ENCODE data around the gene ABAT.

ABAT gene

DNA sequence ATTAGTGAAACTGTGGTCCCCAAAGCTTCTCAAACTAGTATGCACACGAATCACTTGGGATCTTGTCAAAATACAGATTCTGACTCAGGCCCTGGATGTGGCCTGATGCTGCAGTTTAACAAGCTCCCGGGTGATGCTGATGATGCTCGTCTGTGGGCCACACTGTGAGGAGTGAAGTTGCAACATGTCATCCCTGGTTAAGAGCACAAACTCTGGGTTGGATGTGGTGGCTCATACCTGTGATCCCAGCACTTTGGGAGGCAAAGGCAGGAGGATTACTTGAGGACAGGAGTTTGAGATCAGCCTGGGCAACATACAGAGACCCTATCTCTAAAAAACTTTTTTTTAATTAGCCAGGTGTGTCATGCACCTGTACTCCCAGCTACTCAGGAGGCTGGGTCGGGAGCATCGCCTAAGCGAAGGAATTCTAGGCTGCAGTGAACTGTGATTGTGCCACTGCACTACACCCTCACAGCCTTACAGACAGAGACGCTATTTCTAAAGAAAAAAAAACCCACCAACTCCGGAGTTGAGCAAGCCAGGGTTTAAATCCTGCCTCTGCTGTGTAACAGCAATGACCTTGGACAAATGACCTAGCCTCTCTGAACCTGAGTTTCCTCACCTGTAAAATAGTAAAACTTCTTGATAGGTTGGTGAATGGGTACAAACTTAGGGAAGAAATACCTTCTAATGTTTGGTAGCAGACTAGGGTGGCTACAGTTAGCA lies 24.4 kb upstream of the ABAT start:
- no peak for DNase-seq

DNA sequence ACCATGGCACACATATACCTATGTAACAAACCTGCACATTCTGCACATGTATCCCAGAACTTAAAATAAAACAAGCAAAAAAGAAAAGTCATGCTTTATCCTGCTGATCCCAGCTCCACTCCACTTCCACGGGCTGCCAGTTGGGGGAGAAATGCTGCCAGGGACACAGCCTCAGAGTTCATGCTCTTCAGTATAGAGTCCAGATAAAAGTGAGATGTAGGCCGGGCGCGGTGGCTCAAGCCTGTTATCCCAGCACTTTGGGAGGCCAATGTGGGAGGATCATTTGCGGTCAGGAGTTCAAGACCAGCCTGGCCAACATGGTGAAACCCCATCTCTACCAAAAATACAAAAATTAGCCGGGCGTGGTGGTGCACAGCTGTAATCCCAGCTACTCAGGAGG lies 22.5 kb upstream of the ABAT start:
- DNase-seq: peak; percentile 15

DNA sequence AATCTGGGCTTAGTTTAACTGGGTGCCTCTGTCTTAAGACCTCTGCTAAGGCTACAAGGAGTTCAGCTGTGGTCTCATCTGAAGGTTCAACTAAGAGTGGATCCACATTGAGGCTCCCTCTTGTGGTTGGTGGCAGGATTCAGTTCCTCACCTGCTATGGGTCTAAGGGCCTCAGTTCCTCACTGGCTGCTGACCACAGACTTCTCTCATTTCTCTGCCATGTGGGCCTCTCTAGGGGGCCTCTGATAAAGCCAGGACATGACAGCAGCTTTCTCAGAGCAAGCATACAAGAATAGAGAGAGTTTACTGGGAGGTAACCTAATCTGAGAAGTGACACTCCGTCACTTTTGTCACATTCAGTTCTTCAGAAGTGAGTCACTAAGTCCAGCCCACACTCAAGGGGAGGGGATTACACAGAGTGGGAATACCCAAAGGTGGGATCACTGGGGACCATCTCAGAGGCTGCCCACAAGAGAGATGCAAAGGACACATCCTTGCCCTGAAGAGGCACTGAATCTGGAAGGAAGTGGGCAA lies 19.2 kb upstream of the ABAT start:
- peak; percentile 44 for DNase-seq

DNA sequence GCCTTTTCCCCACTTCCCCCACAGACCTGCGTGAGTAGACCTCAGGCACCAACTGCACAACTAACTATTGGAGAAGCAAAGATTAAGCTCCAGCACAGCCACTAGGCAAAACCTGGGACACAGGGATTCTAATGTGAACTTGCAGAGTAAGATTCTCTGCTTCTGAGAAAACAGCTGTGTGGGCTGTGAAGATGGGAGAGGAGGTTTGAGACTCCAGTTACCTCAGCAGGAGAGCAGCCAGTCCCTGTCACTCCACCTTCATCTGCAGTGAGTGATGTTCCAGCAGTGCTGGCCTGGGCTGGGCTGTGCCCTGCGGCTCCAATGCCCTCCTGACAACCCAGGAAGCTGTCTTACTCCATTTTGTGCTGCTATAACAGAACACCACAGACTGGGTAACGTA lies 18.0 kb upstream of the ABAT start:
- no peak for DNase-seq

DNA sequence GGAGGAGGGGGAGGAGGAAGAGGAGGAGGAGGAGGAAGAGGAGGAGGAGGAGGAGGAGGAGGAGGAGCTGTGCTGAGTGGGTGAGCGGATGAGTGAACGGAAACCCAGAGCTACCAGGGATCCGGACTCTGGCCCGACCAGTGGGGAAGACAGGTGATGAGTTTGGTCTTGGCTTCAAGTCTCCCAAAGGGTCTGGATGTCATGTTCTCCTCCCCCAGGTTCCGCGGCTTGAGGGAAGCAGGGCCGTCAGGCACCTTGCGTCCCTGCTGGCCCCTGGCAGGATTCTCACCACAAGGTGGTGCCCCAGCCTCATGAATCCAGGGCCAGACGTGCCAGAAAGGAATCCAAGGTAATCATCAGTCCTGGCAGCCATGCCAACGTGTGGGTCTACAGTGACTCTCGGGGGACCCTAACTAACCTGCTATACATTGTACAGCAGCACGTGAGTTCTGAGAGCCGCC lies 13.5 kb upstream of the ABAT start:
- DNase-seq: peak; percentile 61

DNA sequence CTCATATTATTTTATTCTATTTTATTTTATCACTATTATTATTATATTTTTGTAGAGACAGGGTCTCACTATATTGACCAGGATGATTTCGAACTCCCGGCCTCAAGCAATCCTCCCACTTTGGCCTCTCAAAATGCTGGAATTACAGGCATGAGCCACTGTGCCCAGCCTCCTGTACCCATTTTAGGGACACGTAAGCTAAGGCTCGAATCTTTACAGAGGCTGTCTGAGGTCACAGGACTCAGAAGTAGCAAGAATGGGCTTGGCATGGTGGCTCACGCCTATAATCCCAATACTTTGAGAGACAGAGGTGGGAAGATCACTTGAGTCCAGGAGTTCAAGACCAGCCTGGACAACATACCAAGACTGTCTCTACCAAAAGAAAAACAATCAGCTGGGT lies 12.7 kb upstream of the ABAT start:
- no peak for DNase-seq

DNA sequence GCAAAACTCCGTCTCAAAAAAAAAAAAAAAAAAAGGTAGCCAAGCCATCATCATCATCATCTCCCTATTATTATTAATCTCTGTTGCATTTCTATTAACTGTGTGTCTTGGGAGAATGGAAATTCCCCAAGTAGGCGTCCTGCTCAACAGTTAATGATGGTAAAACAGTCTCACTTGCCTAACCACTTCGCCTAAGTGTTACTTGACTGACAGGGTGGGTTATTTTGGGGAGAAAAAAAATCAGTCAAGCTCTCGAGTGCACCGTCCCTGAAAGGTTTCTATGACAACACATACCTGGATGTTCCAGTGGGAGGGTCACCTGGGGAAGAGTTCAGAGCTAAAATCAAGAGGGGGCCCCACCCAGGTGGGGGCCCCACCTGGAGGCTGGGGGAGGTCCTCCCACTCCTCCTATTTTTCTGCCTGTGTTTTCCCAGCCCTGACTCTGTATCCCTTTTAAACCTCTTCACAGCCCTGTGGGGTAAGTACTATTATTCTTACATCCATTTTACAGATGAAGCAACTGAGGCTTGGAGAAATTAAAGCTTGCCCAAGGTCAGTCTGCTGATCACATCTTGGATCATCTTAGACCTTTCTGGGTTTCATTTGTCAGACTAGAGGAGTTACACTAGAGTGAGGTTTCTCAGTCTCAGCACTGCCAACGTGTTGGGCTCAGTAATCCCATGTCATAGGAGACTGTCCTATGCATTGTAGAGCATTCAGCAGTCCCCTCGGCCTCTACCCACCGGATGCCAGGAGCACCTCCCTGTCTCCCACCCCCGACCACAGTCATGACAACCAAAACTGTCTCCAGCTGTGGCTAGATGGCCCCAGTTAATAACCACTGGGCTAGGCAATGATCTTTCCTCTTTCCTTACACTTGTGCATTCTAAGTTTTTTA lies 11.0 kb upstream of the ABAT start:
- DNase-seq: no peak

DNA sequence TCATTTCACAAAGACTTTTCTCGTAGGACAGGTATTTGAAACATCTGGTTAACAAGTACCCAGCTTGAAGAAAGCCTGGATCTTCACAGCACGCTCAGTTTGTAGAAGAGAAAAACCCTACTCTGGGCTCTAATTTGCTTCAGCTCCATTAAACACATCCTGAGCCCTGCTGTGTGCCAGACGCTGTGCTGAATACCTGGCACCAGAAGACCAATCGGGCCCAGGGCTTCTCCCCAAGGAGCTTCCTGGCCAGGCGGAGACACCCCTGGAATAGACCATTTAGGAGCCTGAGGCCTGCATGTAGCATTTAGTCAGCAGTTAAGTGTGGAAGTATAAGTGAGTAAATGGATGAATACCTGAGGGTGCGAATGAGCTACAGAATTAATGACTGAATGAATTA lies 8.9 kb upstream of the ABAT start:
- no peak for DNase-seq

DNA sequence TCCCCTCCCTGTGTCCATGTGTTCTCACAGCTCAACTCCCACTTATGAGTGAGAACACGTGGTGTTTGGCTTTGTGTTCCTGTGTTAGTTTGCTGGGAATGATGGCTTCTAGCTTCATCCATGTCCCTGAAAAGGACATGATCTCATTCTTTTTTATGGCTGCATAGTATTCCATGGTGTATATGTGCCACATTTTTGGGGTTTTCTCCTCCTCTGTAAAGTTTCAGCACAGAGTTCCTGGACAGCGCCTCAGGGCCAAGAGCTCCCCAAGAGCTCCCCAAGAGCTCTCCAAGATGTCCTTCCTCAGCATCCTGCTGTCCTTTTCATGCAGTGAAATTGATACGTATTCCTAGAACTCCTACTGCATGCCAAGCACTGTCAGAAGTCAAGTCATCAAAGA lies 6.9 kb upstream of the ABAT start:
- DNase-seq: no peak

DNA sequence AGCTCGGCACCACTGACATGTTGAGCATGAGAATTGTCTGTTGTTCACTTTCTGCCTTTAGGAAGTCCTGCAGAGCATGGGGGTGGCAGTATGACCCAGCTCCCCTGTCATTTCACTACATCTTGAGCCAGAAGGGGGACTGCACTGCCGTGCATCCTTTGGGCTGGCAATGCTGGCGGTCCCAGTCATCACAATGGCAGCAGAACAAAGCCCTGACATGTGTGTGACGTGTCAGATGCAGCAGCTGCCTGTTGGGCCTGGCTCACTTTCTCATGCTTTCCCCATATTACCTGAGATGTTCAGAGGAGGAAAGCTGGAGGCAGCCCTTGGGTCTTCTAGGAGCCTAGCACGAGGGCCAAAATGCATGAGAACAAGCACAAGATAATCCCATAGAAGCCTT lies 6.3 kb upstream of the ABAT start:
- no peak for DNase-seq

DNA sequence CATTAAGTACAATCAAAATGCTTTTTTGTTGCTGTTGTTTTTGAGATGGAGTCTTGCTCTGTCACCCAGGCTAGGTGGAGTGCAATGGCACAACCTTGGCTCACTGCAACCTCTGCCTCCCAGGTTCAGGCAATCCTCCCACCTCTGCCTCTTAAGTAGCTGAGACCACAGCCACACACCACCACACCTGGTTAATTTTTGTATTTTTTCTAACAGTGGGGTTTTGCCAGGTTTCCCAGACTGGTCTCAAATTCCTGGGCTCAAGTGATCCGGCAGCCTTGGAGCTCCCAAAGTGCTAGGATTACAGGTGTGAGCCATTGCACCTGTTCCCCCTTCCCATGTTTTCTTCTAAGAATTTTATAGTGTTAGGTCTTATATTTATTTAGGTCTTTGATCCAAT lies 4.9 kb upstream of the ABAT start:
- no peak for DNase-seq

DNA sequence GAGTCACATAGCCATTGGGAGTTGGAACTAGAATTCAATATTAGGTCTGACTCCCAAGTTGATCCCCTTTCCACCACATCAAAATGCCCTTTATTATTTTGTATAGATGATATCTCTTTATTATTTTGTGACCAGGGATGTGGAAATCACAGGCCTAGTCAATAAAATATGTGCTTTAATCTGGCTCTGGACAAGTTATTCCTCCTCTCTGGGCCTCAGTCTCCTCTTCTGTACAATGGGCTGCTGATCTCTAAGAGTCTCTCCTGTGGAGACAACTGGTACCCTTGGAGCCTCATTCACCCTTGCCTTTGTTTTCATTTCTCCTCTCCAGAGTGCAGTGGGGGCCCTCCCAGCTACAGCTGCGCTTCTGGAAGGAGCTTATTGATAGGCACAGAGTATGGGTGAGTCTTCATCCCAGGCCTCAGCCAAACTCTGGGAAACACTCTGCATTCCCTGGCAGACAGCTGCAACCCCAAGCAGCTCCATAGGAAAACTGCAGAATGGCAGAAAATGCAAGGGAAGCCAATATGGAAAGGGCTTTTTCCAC lies 4.3 kb upstream of the ABAT start:
- DNase-seq: no peak

DNA sequence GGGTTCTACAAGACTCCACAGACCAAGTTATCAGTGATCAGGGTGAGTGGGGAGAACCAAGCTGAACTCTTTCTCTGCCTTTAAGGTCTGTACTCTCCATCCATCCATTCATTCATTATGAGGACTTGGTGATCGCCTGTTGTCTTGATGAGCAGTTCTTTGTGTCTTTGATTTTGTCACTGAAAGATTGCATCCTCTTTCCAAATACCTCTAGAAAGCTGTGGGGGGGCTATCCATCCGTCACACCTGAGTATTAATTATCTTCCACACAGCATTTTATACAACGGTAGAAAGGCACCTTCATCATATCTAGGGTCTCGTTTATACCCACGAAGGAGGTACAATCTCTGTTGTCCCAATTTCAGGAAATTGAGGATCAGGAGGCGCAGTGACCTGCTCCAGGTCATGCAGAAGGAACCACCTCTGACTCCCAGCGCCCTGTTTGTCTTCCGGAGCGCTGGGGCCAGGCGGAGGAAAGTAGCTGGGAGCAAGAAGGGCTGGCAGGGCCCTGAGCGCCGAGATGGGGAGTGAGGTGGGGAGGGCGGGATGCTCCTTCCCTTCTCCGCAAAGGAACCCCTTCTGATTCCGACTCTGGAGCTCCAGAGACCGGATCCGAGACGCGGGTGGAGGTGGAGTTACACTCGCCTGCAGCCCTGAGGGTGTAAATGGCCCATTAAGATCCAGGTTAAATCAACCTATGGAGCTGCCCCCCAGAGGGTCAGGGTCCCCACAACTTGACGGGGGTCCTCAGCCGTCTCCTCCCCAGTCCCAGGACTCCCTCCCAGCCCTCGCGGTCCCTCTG lies 605 bp upstream of the ABAT start:
- peak; percentile 11 for DNase-seq

DNA sequence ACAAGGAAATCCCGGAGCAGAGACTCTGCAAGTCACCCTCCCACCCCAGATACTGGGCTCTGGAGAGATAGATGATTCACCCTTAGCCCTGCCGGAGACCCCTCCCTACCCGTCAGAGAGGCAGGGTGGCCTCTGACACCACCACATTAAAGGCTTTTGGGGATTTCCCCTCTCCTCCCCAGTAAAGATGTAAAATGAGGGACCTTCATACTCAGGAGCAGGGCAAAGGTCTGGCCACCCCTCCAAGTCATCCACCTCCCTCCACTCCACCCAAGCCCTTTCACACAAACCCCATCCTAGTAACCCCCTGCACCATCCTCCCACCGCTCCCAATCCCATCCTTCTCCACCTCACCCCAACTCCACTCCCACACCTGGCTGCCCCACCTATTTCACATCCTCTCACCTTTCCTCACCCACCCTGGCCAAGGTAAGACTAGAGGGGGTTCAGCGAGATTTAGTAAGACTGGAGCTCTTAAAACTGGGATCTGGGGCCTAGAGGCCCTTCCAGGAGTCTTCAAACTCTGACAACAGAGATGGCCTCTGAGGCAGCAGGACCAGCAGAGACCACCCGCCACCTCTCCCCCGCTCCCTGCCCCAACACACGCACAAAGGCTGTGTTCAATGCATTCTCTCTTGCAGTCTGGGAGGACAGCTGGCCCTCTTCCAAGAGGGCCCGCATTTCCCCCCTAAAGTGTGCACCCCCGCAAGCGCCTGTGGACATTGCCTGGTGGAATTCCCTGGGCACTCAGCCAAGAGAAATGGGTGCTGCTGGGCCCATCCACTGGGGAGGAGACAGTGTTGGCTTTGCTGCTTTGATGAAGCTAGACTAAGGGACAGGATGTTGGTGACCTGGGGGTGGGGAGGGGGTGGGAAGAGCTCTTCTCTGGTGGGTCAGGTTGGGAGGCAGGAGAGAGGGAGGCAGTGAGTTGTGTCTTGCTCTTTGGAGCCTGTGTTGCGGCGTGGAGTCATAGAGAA lies 1.1 kb downstream of the ABAT start:
- DNase-seq: no peak

DNA sequence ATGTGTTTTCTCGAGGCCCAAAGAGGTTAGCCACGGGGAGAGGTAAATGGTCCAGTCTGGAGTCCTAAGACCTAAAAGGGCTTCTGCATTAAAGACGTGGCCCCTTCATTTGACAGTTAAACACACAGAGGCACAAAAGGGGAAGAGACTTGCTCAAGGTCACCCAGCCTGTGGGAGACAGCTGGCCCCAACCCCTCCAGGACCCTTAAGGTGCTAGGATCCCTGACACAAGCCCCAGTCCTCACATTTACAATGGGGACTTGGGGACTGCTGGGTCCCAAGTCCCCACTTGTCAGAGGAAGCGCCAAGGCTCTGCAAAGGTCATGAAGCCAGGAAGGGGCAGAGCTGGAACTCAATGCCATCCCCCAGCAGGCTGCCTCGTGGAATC lies 1.7 kb downstream of the ABAT start:
- DNase-seq: no peak

DNA sequence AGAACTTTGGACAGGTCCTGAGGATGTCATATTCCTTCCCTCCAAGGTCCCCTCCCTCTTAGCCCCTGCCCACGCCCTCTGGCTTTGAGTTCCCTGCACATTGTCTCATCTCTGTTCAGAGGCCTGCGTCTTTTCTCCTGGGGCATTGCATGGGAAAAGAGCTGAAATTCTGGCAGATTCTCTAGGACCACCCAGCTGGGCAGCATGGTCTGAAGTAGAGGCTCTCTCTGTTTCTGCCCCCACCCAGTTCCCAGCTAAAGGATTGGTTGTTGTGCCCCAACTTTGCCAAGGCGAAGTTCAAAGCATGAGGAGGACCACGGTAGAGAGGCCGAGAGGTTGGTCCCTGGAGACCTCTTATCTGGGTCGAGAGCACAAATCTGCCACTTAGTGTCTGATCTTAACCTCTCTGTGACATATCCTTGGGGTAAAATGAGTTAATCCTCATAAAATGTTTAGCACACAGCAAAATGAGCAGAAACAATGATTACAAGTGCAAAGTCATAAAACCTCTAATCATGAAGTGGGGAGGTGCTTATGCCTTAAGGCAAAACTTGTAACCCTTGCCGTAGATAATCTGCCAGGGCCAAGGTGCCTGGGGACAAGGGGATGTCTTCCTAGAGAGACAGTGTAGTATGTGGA lies 2.4 kb downstream of the ABAT start:
- DNase-seq: no peak

DNA sequence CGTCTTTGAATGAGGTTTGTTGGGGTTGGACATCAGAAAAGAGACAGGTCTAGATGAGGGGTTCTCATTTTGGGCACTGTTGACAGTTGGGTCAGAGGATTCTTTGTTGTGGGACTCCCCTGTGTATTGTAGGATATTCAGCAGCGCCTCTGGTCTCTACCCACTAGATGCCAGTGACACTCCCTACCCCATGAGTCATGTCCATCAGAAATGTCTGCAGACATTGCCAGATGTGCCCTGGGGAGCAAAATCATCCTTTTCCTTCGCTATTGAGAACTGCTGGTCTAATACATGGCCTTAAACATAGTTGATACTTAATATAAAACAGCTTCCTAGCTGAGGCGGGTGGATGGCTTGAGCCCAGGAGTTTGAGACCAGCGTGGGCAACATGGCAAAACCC lies 3.1 kb downstream of the ABAT start:
- DNase-seq: peak; percentile 43

DNA sequence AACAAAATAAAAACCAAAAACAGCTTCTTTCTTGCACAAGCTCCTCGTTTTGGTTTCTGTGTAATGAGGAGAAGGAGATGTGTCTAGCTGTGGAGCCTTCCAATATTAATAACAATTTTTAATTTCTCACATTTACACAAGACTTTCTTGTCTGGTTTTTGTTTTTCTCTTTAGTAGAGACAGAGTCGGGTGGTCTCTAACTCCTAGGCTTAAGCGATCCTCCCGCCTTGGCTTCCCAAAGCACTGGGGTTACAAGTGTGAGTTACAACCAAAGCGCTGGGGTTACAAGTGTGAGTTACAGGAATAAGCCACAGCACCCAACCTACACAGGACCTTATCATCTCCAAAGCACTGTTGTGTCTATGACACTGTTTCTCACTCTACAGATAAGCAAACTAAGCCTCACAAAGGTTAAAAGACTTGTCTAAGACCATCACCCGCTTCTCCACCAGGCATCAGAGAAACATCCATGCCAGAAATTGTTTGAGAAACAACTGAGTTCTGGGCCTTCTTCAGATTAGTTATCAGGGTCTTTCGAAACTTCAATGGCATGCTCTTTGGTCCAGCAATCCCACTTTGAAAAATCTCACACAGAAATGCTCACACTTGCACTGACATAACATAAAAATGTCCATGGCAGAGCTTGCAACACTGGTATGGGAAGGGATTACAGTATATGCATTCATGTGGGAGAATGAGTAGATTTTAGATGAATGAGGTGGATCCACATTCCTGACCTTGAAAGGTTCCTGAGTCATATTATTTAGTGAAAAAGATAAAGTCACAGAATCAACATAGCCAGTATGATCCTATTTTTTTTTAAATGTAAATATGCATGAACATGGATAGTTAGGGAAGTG lies 3.9 kb downstream of the ABAT start:
- peak; percentile 30 for DNase-seq

DNA sequence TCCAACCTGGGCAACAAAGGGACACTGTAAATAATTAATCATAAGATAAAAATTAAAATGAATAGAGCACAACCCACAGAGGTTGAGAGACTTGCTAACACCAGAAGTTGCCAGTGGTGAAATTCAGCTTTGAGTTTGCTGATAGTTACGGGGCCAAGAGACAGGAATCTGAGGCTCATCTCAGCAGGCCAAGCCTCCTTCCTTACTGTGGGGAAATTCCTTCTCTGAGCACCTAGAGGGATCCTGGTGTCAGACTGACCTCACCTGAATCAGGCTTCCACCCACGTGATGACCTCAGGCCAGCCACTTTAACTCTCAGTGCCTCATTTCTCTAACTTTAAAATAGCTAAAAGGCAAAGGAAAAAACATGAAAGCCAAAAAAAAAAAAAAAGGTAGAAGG lies 4.7 kb downstream of the ABAT start:
- DNase-seq: no peak
